HUDEP-2 (cell line): ENCODE results near the gene P2RX1.
"Not testable (repeated sequence)": the region's sequence is repeated elsewhere in the genome, so short reads cannot be mapped to it uniquely, and the experiment has no call there.

ENCODE experiments used
- DNase-seq, 76 experiments: peaks; one replicate each; lab custom pipeline; 2025; ENCODE audit not compliant: unreplicated experiment in 76 of 76; lab: John Stamatoyannopoulos, UW

P2RX1 gene

GRCh38 chr17:3861761-3862681, 54.2 kb downstream of the P2RX1 start:
- DNase-seq, result no peak

- DNase-seq, result no peak
Measured at GRCh38 chr17:3860939-3861700, 55.1 kb downstream of the P2RX1 start.

- no peak for DNase-seq
Measured at GRCh38 chr17:3859940-3860339, 56.3 kb downstream of the P2RX1 start.

GRCh38 chr17:3857261-3858105, 58.8 kb downstream of the P2RX1 start:
- no peak for DNase-seq

- not testable (repeated sequence) for DNase-seq
Measured at GRCh38 chr17:3854204-3854603, 62.1 kb downstream of the P2RX1 start.

GRCh38 chr17:3852561-3852960, 63.7 kb downstream of the P2RX1 start:
- no peak for DNase-seq

- no peak for DNase-seq
Measured at GRCh38 chr17:3851461-3852100, 64.7 kb downstream of the P2RX1 start.

- no peak for DNase-seq
Measured at GRCh38 chr17:3848229-3848835, 67.9 kb downstream of the P2RX1 start.

- no peak for DNase-seq
Measured at GRCh38 chr17:3847165-3847670, 69.0 kb downstream of the P2RX1 start.
